NCI-H526 (cell line): ENCODE measurements around the gene TRIM45.
A peak's percentile ranks its signal among the peaks of the same experiment; 100 is the strongest.
"Not testable (repeated sequence)": the region's sequence is repeated elsewhere in the genome, so short reads cannot be mapped to it uniquely, and the experiment has no call there.

Source experiments
- DNase-seq, 2 experiments: peaks; one replicate each; lab custom pipeline; 2025; lab: John Stamatoyannopoulos, UW

Gene TRIM45

GRCh38 chr1:117128323-117129079 lies 7.0 kb upstream of the TRIM45 start:
- peak; percentile 17 to 65 for DNase-seq

DNA sequence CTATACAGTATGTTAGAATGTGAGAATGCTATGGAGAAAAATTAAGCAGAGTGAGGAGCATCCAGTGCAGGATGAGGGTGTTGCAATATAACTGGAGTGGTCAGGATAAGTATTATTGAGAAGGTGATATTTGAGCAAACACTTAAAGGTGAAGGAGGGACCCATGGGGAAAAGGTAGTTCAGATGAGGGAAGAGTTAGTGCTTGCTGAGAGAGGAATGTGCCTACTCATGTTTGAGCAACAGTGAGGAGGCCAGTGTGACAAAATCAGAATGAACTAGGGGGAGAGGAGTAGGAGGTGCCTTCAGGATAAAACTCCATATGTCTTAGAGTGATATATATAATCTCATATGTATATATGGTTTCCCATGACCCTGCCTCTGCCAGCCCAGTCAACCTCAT lies 6.2 kb upstream of the TRIM45 start:
- DNase-seq, result no peak

DNA sequence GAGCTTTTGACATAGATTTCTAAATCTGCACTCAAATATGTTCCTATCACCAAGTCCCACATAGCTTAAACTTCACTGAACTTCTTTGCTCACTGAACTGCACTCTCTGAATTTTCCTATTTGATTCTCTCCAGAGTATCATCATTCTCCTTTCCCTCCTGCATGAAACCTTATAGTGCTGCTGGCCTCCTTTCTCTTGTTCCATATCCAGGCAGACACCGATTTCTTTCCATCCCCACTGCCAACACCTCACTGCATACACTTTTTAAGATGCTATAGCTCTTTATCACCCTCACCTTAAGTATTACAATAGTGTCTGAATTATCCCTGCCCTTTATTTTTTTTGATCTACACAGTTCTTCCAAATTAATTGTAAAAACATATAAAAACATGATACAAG lies 3.1 kb upstream of the TRIM45 start:
- DNase-seq, result no peak

DNA sequence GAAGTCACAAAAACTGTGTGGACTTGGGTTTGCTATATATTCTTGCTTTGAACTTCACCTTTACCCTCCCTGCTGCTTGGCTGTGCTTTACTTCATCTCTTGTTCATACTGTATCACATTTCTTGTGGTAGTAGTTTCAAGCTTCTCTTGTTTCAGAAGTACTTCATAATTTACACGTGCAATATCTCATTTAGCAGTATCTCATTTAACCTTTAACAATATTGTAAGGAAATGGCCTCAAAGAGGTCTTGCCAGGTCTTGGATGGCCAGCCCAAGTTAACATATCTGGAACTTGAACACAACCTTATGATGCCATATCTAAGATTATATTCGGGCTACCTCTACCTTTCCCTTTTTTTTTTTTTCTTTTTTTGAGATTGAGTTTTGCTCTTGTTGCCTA lies 1.7 kb upstream of the TRIM45 start:
- no peak for DNase-seq

- DNase-seq, result peak; percentile 13 to 51
Observed at GRCh38 chr1:117122330-117123025, 929 bp upstream of the TRIM45 start.

- DNase-seq, result peak; percentile 63 to 90
Observed at GRCh38 chr1:117120774-117121588, 568 bp downstream of the TRIM45 start.

- not testable (repeated sequence) for DNase-seq
Observed at GRCh38 chr1:117119144-117119543, 2.4 kb downstream of the TRIM45 start.

DNA sequence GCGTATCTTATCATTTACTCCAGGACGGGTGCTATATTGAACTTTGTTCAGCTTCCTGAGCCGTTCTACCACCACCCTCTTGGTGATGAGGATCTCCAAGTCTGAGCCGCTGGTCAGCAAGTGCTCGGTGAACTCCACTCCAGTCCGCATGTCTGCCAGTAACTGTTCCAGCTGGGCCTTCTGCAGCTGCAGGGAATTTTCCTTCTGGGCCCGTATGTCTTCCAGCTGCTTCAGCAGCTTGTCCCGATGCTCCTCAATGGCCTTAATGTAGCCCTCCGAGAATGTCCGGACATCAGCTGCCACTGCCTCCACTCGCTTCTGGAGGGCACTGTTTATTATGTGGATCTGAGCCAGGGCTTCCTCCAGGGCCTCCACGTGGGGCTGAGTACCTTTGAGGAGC lies 3.4 kb downstream of the TRIM45 start:
- DNase-seq, result no peak

DNA sequence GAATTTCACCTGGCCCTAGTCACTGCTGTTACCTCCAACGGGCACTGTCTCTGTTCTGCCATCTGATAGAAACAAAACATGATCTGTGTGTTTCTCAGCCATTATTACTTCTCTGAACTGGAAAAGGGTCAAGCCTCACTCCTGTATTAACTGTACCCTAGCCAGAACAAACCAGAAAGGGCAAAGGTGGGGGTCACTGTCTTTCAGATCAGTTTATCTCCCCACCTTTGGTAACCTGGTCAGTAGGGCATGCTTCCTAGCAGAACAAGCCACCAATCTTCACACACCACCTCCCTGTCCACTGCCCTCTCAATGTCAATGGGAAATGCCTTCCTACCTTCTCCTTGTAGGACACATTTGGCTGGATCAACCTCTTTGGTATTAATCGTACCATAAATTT lies 3.9 kb downstream of the TRIM45 start:
- DNase-seq, result no peak

DNA sequence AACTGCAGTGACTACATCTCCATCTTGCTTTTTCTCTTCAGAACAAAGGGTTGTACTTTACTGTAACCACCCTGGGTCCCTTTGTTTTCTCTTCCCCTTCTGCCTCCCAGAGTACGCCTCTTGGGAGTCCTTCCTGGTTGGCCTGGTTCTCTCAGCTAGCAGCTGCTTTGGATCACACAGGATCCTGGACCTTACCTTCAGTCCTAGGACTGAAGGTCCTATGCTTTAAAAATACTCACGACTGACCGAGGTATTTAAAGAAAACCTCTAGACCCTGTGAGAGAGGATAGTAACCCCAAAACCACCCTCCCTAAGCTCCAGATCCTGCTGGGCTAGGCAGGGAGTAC lies 4.8 kb downstream of the TRIM45 start:
- no peak for DNase-seq

DNA sequence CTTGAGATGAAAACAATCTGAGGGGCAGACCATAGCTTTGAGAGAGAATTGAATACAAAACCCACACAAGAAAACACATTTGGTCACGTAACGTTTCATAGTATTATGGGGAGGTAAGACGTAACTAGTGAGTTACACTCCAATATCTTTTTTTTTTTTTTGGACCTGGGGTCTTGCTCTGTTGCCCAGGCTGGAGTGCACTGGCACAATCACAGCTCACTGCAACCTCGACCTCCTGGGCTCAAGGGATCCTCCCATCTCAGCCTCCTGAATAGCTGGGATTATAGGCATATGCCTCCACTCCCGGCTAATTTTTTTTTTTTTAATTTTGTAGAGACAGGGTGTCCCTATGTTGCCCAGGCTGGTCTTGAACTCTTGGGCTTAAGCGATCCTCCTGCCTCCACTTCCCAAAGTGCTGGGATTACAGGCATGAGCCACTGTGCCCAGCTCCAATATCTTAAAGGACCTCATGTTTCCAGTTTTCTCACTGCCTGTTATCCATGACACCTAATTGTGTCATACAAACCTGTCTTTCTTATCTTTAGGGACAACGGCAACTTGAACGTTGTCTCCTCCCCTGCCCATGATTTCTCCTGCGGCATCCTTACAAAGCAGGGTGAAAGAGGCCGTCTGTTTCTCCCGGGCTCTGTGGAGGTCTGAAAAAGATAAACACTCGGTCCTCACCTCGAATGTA lies 5.3 kb downstream of the TRIM45 start:
- no peak for DNase-seq

- DNase-seq, result no peak
Observed at GRCh38 chr1:117114877-117115276, 6.7 kb downstream of the TRIM45 start.

DNA sequence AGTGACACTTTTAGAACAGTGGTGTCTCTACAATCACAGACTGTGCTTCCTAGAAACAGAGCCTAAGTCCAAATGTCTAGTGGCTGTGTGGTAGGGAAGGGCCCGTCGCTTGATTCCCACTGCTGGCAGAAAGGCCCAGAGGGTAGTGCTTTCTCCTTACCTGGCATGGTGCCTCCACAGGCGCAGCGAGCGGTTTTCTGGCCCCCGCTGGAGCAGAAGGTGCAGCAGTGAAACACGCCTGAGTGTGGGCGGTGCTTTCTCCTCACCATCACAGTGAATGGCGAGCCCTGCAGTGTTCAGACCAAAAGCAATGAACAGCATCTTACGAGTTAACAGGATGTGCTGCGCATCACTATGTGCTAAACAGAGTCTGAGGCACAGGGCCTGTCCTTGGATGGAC lies 8.3 kb downstream of the TRIM45 start:
- no peak for DNase-seq

GRCh38 chr1:117112047-117112717 lies 9.4 kb downstream of the TRIM45 start:
- DNase-seq, result no peak

- DNase-seq, result no peak
Observed at GRCh38 chr1:117110774-117111173, 10.8 kb downstream of the TRIM45 start.

GRCh38 chr1:117107364-117107763 lies 14.2 kb downstream of the TRIM45 start:
- DNase-seq, result no peak

- DNase-seq, result no peak
Observed at GRCh38 chr1:117106478-117106877, 15.1 kb downstream of the TRIM45 start.

GRCh38 chr1:117105722-117106121 lies 15.8 kb downstream of the TRIM45 start:
- no peak for DNase-seq

DNA sequence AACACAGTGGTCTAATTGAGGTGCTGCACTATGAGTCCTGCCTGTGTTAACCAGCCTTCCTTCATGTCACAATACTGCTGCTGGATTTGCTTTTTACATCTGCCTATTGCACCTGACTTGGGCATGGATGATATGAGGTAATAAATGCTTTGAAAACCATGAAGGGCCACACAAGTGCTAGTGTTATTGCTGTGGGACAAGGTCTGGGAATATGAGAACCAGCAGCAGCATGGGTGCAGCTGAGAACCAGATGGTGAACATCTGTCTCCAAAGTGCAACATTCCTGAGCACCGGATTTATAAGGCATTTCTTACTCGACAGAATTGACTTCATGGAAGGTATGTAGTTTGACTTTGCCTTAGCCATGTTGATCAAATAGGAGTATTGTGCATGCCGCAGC lies 16.6 kb downstream of the TRIM45 start:
- no peak for DNase-seq

GRCh38 chr1:117101858-117102257 lies 19.7 kb downstream of the TRIM45 start:
- not testable (repeated sequence) for DNase-seq

GRCh38 chr1:117101334-117101733 lies 20.2 kb downstream of the TRIM45 start:
- DNase-seq, result no peak
